Measurements from ENCODE around the gene ETNPPL.

Gene ETNPPL

DNA sequence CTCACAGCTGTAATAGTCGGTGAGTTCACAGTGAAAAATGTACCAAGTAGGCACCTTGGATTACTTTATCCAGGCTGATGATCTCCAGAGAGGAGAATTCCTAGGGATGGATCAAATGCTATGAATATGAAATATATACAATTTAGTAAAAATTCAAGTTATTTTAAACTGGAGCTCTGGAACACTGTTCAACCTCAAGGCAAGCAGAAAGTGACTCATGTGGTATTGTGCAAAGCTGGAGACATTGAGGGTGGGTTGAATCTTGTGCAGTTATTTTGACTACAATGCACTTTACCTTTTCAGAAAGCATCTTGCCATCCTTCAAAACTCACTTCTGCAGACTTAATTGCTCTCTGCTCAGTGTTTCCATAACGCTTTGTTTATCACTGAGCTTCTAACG is 69.0 kb downstream of the ETNPPL start:
- no peak for DNase-seq

DNA sequence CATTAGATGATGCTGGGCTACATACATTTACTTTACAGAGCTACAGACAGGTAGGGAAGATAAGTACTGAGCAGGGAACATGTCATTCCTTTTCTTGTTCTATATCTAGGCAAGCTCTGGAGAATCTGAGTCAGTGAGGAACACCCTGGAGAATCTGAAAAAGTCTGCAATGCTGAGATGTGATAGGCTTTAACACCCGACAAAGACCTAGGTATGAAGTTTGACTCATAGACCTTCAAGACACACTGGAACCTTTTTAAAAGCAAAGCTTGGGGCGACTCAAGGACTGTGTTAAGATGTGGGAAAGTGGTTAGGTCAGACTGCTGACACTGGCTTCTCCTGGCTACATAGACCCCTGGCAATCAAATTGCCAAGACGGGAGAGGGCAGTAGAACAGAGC is 69.6 kb downstream of the ETNPPL start:
- no peak for DNase-seq

Data from activated T-cell treated with anti-CD3 and anti-CD28 coated beads for 4 hours (primary cell).